ENCODE results near the gene ALOX5.

- TF ChIP-seq CTCF (IDR thresholded peaks at IDR 0.05) = no peak
- TF ChIP-seq POLR2A (IDR thresholded peaks at IDR 0.05) = no peak
- no peak for TF ChIP-seq POLR2AphosphoS5 (IDR thresholded peaks at IDR 0.05; ENCODE audit: insufficient read depth in 1 of 2, low read depth in 1 of 2)
Measured at GRCh38 chr10:45457487-45457886, 83.5 kb downstream of the ALOX5 start.
